ENCODE results near the gene DLK1. TPM values are rescaled to one million over a fixed set of nuclear protein-coding genes. Genes with fewer than 3 reads are reported as not detected.

DLK1 gene
- total and polyA plus RNA-seq, 8 donors: 0.25 to 1.7 (median 1.6) TPM; not detected in 1

- H3K9me3 ChIP-seq: no peaks in the 10 kb centered on the region
- DNase-seq (no peak), ATAC-seq (no peak)
- TF ChIP-seq CTCF (IDR thresholded peaks at IDR 0.05): no peak
- H3K4me1 ChIP-seq: peaks cover 0 to 48% of the 10 kb centered on the region in 2 donors
- no peak overlapping the region for H3K27ac ChIP-seq
- no peaks in the 10 kb centered on the region for H3K36me3 ChIP-seq
- no peak overlapping the region for H3K4me3 ChIP-seq
- intact Hi-C loops (cut with DNase I): no loop called here
- H3K27me3 ChIP-seq: peaks cover 0 to 32% of the 10 kb centered on the region in 2 donors
Measured at GRCh38 chr14:100713705-100714104, 13.0 kb upstream of the DLK1 start.

- Histone ChIP-seq H3K27ac (no peak overlapping the region), H3K36me3 (no peaks in the 10 kb centered on the region), H3K4me1 (peaks cover 0 to 41% of the 10 kb centered on the region in 2 donors), H3K27me3 (peaks cover 0 to 32% of the 10 kb centered on the region in 2 donors), H3K4me3 (no peak overlapping the region), H3K9me3 (no peaks in the 10 kb centered on the region)
- TF ChIP-seq CTCF (IDR thresholded peaks at IDR 0.05): no peak
- DNase-seq (no peak), ATAC-seq (no peak)
- intact Hi-C loops (cut with DNase I): no loop called here
Measured at GRCh38 chr14:100714258-100714892, 12.3 kb upstream of the DLK1 start.

- Histone ChIP-seq H3K4me3 (no peak overlapping the region), H3K36me3 (no peaks in the 10 kb centered on the region), H3K4me1 (peaks cover 0 to 32% of the 10 kb centered on the region in 2 donors), H3K9me3 (no peaks in the 10 kb centered on the region), H3K27me3 (peaks cover 0 to 32% of the 10 kb centered on the region in 2 donors), H3K27ac (no peak overlapping the region)
- no peak for DNase-seq
- TF ChIP-seq CTCF (IDR thresholded peaks at IDR 0.05): no peak
- no peak for ATAC-seq
- intact Hi-C loops (cut with DNase I): no loop called here
Measured at GRCh38 chr14:100715332-100715731, 11.4 kb upstream of the DLK1 start.

GRCh38 chr14:100715803-100716202, 10.9 kb upstream of the DLK1 start:
- Histone ChIP-seq H3K9me3 (no peaks in the 10 kb centered on the region), H3K27ac (no peak overlapping the region), H3K36me3 (no peaks in the 10 kb centered on the region), H3K4me3 (no peak overlapping the region), H3K27me3 (peaks cover 0 to 36% of the 10 kb centered on the region in 2 donors), H3K4me1 (peaks cover 0 to 27% of the 10 kb centered on the region in 2 donors)
- ATAC-seq (no peak), DNase-seq (no peak)
- intact Hi-C loops (cut with DNase I): no loop called here
- no peak for TF ChIP-seq CTCF (IDR thresholded peaks at IDR 0.05)

GRCh38 chr14:100717386-100717785, 9.3 kb upstream of the DLK1 start:
- intact Hi-C loops (cut with DNase I): no loop called here
- H3K27ac ChIP-seq: no peak overlapping the region
- no peak overlapping the region for H3K4me3 ChIP-seq
- peaks cover 0 to 11% of the 10 kb centered on the region in 2 donors for H3K4me1 ChIP-seq
- H3K36me3 ChIP-seq: no peaks in the 10 kb centered on the region
- H3K9me3 ChIP-seq: no peaks in the 10 kb centered on the region
- ATAC-seq (no peak), DNase-seq (no peak)
- H3K27me3 ChIP-seq: peaks cover 3 to 48% of the 10 kb centered on the region in 2 donors
- no peak for TF ChIP-seq CTCF (IDR thresholded peaks at IDR 0.05)
